ENCODE data around the gene NKIRAS1. TPM values are rescaled to one million over a fixed set of nuclear protein-coding genes. Genes with fewer than 3 reads are reported as not detected.

Gene NKIRAS1
- total RNA-seq, 4 donors from 2014 or later: 3.6 to 25.0 (median 17.3) TPM

DNA sequence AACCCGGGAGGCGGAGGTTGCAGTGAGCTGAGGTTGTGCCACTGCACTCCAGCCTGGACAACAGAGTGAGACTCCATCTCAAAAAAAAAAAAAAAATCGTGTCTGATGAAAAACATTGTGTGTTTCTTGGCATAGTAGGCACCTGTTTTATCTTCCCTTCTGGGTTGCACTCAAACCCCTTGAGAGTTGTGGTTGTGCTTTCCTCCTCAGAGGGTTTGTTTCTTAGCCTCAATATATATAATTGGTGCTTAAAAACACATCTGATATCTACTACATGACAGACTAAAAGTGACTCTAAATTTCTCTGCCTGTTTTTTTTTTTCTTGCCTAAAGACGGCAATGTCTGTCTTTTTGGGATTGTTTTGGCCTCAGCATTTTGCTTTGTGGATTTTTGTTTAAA is 35.9 kb upstream of the NKIRAS1 start:
- Histone ChIP-seq H3K27ac (no peak overlapping the region), H3K4me1 (peaks cover 4 to 15% of the 10 kb centered on the region in 2 donors)

DNA sequence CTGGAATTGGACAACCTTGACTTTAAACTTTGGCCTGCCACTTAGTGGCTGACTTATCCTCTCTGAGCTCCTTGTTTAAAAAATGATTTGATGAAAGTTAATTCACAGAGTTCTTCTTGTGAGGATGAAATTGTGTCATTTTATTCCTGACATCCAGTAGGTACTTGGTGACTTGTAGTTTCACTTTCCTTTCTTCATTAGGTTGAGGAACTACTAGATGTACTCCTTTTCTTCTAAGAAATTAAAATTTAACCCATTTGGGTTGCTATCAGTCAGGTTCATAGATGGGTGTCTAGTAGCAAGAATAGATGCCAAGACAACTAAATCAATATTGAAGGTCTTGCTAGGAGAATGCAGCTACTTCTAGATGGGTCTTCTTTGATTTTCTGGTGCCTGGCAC is 33.5 kb upstream of the NKIRAS1 start:
- Histone ChIP-seq H3K9me3 (no peaks in the 10 kb centered on the region), H3K4me3 (no peak overlapping the region), H3K4me1 (peaks cover 4 to 15% of the 10 kb centered on the region in 2 donors), H3K27me3 (no peaks in the 10 kb centered on the region), H3K27ac (peak overlapping the region; percentile 33 to 57), H3K36me3 (no peaks in the 10 kb centered on the region)
- TF ChIP-seq POLR2A (IDR thresholded peaks at IDR 0.05): no peak
- TF ChIP-seq, protein P1, sequence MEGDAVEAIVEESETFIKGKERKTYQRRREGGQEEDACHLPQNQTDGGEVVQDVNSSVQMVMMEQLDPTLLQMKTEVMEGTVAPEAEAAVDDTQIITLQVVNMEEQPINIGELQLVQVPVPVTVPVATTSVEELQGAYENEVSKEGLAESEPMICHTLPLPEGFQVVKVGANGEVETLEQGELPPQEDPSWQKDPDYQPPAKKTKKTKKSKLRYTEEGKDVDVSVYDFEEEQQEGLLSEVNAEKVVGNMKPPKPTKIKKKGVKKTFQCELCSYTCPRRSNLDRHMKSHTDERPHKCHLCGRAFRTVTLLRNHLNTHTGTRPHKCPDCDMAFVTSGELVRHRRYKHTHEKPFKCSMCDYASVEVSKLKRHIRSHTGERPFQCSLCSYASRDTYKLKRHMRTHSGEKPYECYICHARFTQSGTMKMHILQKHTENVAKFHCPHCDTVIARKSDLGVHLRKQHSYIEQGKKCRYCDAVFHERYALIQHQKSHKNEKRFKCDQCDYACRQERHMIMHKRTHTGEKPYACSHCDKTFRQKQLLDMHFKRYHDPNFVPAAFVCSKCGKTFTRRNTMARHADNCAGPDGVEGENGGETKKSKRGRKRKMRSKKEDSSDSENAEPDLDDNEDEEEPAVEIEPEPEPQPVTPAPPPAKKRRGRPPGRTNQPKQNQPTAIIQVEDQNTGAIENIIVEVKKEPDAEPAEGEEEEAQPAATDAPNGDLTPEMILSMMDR (IDR thresholded peaks at IDR 0.05): no peak
- DNase-seq: no peak
- intact Hi-C loops (cut with DNase I; ENCODE audit: low total_unique reads): no loop called here

More for the DNA sequence above, 35.9 kb upstream of the NKIRAS1 start:
- H3K4me3 ChIP-seq: no peak overlapping the region
- TF ChIP-seq POLR2A (IDR thresholded peaks at IDR 0.05): no peak
- TF ChIP-seq, protein P1 (IDR thresholded peaks at IDR 0.05): no peak
- no peaks in the 10 kb centered on the region for H3K27me3 ChIP-seq
- no peaks in the 10 kb centered on the region for H3K9me3 ChIP-seq
- no peaks in the 10 kb centered on the region for H3K36me3 ChIP-seq
- DNase-seq: no peak
- intact Hi-C loops (cut with DNase I; ENCODE audit: low total_unique reads): no loop called here

DNA sequence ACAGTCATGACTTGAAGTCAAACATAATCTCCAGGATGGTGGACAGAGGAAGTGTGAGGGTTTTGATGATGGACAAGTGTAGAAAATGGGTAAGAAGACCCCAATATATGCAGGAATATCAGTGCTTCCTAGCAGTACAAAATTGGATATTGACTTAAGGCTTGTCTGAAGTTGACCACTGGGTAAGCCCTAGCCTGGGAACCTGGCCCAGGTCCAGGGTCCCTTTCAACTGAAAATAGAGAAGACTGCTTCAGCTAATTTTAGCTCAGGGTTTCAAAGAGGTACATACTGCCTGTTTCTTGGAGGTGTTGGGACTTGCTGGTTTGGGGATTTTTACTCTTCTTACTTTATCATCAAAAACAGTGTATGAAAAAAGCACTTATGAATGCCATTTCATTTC is 33.0 kb upstream of the NKIRAS1 start:
- Histone ChIP-seq H3K36me3 (no peaks in the 10 kb centered on the region), H3K9me3 (no peaks in the 10 kb centered on the region), H3K4me1 (peaks cover 4 to 15% of the 10 kb centered on the region in 2 donors), H3K4me3 (no peak overlapping the region), H3K27me3 (no peaks in the 10 kb centered on the region), H3K27ac (peak overlapping the region; percentile 33 to 57)
- TF ChIP-seq POLR2A (IDR thresholded peaks at IDR 0.05): no peak
- TF ChIP-seq, protein P1 (IDR thresholded peaks at IDR 0.05): no peak
- DNase-seq: no peak
- intact Hi-C loops (cut with DNase I; ENCODE audit: low total_unique reads): no loop called here

DNA sequence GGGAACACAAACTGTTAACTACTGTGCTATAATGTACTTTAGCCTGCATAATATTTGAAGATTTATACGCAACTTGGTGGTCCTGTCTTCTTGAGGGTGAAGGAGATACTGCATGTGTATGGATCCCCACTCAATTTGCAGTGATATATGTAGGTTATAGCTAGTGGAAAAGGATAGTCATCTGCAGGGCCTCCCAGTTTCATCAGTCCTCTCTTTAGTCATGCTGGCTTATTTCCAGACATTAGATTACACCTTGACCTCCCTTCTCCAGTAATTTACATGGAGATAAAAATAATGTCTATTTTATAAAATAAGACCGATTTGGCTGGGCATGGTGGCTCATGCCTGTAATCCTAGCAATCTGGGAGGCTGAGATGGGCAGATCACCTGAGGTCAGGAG is 32.0 kb upstream of the NKIRAS1 start:
- Histone ChIP-seq H3K4me1 (peaks cover 4 to 15% of the 10 kb centered on the region in 2 donors), H3K36me3 (no peaks in the 10 kb centered on the region), H3K4me3 (no peak overlapping the region), H3K27ac (peak overlapping the region; percentile 33 to 57), H3K27me3 (no peaks in the 10 kb centered on the region), H3K9me3 (no peaks in the 10 kb centered on the region)
- TF ChIP-seq, protein P1 (IDR thresholded peaks at IDR 0.05): no peak
- TF ChIP-seq POLR2A (IDR thresholded peaks at IDR 0.05): no peak
- no peak for DNase-seq
- intact Hi-C loops (cut with DNase I; ENCODE audit: low total_unique reads): no loop called here

DNA sequence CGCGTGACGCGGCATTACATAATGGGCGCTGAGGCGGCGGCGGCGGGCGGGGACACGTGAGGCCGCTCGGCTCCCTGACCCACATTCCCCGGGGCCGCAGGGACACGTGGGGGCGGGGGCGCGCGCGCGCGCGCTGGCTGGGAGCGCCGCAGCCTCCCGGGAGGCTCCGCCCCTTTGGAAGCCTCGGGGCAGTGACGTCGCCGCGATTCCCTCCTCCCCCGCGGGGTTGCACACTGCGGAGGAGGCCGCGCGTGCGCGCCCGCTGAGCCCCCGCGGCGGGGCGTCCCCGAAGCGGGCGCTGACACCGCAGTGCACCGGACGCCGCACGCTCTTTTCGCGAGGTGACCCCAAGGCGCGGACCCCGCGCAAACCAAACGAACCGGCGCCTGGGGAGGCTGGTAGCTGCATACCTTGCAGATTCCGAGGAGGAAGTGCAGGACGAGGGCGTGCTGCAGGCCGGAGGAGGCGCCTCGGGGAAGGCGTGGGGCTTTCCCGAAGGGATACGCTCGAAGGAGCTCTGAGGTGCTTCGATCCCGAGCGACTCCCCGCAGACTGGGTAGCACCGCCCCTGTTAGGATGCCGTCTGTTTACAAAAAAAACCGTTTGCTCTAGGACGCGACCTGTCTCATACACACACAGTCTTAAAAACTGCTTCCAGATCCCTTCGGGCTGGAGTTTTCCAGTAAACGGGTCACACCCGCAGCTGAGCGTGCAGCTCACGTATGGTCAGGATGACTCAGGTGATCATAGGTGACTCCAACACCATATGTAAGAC is 29.3 kb upstream of the NKIRAS1 start:
- Histone ChIP-seq H3K9me3 (no peaks in the 10 kb centered on the region), H3K4me1 (peaks cover under 1 to 15% of the 10 kb centered on the region in 2 donors), H3K4me3 (peak overlapping the region; percentile 67 to 89), H3K27me3 (no peaks in the 10 kb centered on the region), H3K27ac (peak overlapping the region; percentile 99), H3K36me3 (no peaks in the 10 kb centered on the region)
- peak; percentile 97 to 99 for DNase-seq
- peak; percentile 50 to 78 for TF ChIP-seq POLR2A (IDR thresholded peaks at IDR 0.05)
- TF ChIP-seq, protein P1 (IDR thresholded peaks at IDR 0.05): peak in 1 of 4 experiments; percentile 12
- intact Hi-C loops (cut with DNase I; ENCODE audit: low total_unique reads): no loop called here

Data from uterus (tissue), 4 donors.